ENCODE data around the gene GAS7.

The GAS7 gene

GRCh38 chr17:10195090-10195805 lies 3.2 kb downstream of the GAS7 start (continued):
- no peak for TF ChIP-seq ZFP30 (CRISPR knock-in tag; IDR thresholded peaks at IDR 0.05)
- no peak for TF ChIP-seq TCF4 (CRISPR knock-in tag; IDR thresholded peaks at IDR 0.05; ENCODE audit: borderline replicate concordance)

GRCh38 chr17:10193632-10194031 lies 4.8 kb downstream of the GAS7 start:
- ATAC-seq, result no peak
- TF ChIP-seq POU6F1 (CRISPR knock-in tag; IDR thresholded peaks at IDR 0.05; ENCODE audit: borderline replicate concordance, low read depth), result no peak
- no peak for TF ChIP-seq ZC3H10 (CRISPR knock-in tag; IDR thresholded peaks at IDR 0.05)
- no peak for TF ChIP-seq ISL1 (CRISPR knock-in tag; IDR thresholded peaks at IDR 0.05)
- TF ChIP-seq PATZ1 (CRISPR knock-in tag; IDR thresholded peaks at IDR 0.05; ENCODE audit: borderline replicate concordance), result no peak
- TF ChIP-seq ZFP30 (CRISPR knock-in tag; IDR thresholded peaks at IDR 0.05), result no peak
- no peak for TF ChIP-seq TOX (CRISPR knock-in tag; IDR thresholded peaks at IDR 0.05; ENCODE audit: borderline replicate concordance)
- TF ChIP-seq CSDC2 (CRISPR knock-in tag; IDR thresholded peaks at IDR 0.05), result no peak
- no peak for TF ChIP-seq CREB5 (CRISPR knock-in tag; IDR thresholded peaks at IDR 0.05; ENCODE audit: low read depth)
- TF ChIP-seq SNAI2 (CRISPR knock-in tag; IDR thresholded peaks at IDR 0.05), result no peak
- no peak for TF ChIP-seq ZNF565 (CRISPR knock-in tag; conservative IDR thresholded peaks at IDR 0.05; ENCODE audit: low read depth)
- TF ChIP-seq GLIS3 (CRISPR knock-in tag; IDR thresholded peaks at IDR 0.05), result no peak
- TF ChIP-seq ZNF8 (CRISPR knock-in tag; IDR thresholded peaks at IDR 0.05), result no peak
- no peak for TF ChIP-seq ESRRG (CRISPR knock-in tag; IDR thresholded peaks at IDR 0.05)
- TF ChIP-seq ZFP3 (CRISPR knock-in tag; IDR thresholded peaks at IDR 0.05), result no peak
- no peak for TF ChIP-seq TSHZ2 (CRISPR knock-in tag; IDR thresholded peaks at IDR 0.05)
- TF ChIP-seq CSRNP3 (CRISPR knock-in tag; IDR thresholded peaks at IDR 0.05), result no peak

- ATAC-seq, result no peak
- TF ChIP-seq ESRRG (CRISPR knock-in tag; IDR thresholded peaks at IDR 0.05) (no peak), ZFP3 (CRISPR knock-in tag; IDR thresholded peaks at IDR 0.05) (no peak), ZNF70 (CRISPR knock-in tag; IDR thresholded peaks at IDR 0.05) (no peak), CSRNP3 (CRISPR knock-in tag; IDR thresholded peaks at IDR 0.05) (no peak), PATZ1 (CRISPR knock-in tag; IDR thresholded peaks at IDR 0.05; ENCODE audit: borderline replicate concordance) (no peak), CSDC2 (CRISPR knock-in tag; IDR thresholded peaks at IDR 0.05) (no peak), OSR1 (CRISPR knock-in tag; IDR thresholded peaks at IDR 0.05) (no peak), RARB (CRISPR knock-in tag; IDR thresholded peaks at IDR 0.05) (no peak), PPARA (CRISPR knock-in tag; IDR thresholded peaks at IDR 0.05; ENCODE audit: borderline replicate concordance) (no peak), GLIS3 (CRISPR knock-in tag; IDR thresholded peaks at IDR 0.05) (no peak), TSHZ2 (CRISPR knock-in tag; IDR thresholded peaks at IDR 0.05) (no peak), TCF4 (CRISPR knock-in tag; IDR thresholded peaks at IDR 0.05; ENCODE audit: borderline replicate concordance) (no peak), ZNF565 (CRISPR knock-in tag; conservative IDR thresholded peaks at IDR 0.05; ENCODE audit: low read depth) (no peak), ISL1 (CRISPR knock-in tag; IDR thresholded peaks at IDR 0.05) (no peak), ZNF8 (CRISPR knock-in tag; IDR thresholded peaks at IDR 0.05) (no peak)
These were observed 5.4 kb downstream of the GAS7 start for GRCh38 chr17:10192972-10193371.
